GM12891 (cell line): ENCODE results near the gene SV2C.

ENCODE experiments used
- POLR2A ChIP-seq: IDR thresholded peaks from 2 replicates; pipeline ENCODE4 v1.6.1; 2011; ENCODE audit warnings: low read depth, low read length, control low read depth
- POLR2AphosphoS5 ChIP-seq: IDR thresholded peaks from 2 replicates; pipeline ENCODE4 v1.6.1; 2011; ENCODE audit warnings: low read depth, low read length, control low read depth

- TF ChIP-seq POLR2AphosphoS5 = no peak
- no peak for TF ChIP-seq POLR2A
These were observed 167.3 kb downstream of the SV2C start for GRCh38 chr5:76250463-76250862.
